IPS DF 6.9 (cell line): ENCODE data around the gene AK8.

ENCODE experiments used
- DNase-seq: peaks from one replicate; pipeline ENCODE4 v3.0.0-alpha.2; 2013; ENCODE audit warnings: low read depth, low spot score
- H3K27ac ChIP-seq: one replicate; pipeline ENCODE4 v1.5.1; 2013; ENCODE audit warnings: low read length, control low read depth
- H3K27me3 ChIP-seq: 2 replicates; pipeline ENCODE4 v1.6.1; 2013; ENCODE audit warnings: mild to moderate bottlenecking, low read length; ENCODE audit not compliant: control insufficient read depth, insufficient read depth
- H3K36me3 ChIP-seq: 2 replicates; pipeline ENCODE4 v1.6.1; 2013; ENCODE audit warnings: low read length; ENCODE audit not compliant: control insufficient read depth, insufficient read depth
- H3K4me1 ChIP-seq: 2 replicates; pipeline ENCODE4 v1.6.1; 2013; ENCODE audit warnings: low read length; ENCODE audit not compliant: control insufficient read depth, insufficient read depth
- H3K4me3 ChIP-seq: 2 replicates; pipeline ENCODE4 v1.5.1; 2013; ENCODE audit warnings: mild to moderate bottlenecking, low read length
- H3K9me3 ChIP-seq: 2 replicates; pipeline ENCODE4 v1.6.1; 2013; ENCODE audit warnings: low read length, inconsistent platforms; ENCODE audit not compliant: control insufficient read depth, insufficient read depth
- WGBS: extraction: QIAGEN DNeasy Blood & Tissue Kit; methylation state at CpG from one replicate; pipeline ENCODE4 v1.1.7; 2013; ENCODE audit warnings: mixed read lengths, missing lambda C conversion rate; ENCODE audit not compliant: insufficient read length, insufficient coverage; 5-methylcytosine and 5-hydroxymethylcytosine counted together

Gene AK8

GRCh38 chr9:132877824-132878694 is at the start of gene AK8:
AK8 (minus strand) TSS chr9:132878284; CDS start chr9:132878255, 29 bp downstream.
- peak; percentile 35 for DNase-seq
- Histone ChIP-seq H3K27me3 (no peaks in the 10 kb centered on the region; the same call in 1 of the 2 replicates), H3K9me3 (no peaks in the 10 kb centered on the region), H3K27ac (no peak within 1 kb of the TSS), H3K36me3 (no peaks in the 10 kb centered on the region), H3K4me1 (no peaks in the 10 kb centered on the region), H3K4me3 (peak within 1 kb of the TSS; percentile 73)
- no CpG with 5 or more reads among the region's 89 CpGs for WGBS

- no peaks in the 10 kb centered on the region for H3K9me3 ChIP-seq
- DNase-seq, result no peak
- H3K27ac ChIP-seq, result no peak overlapping the region
- H3K4me1 ChIP-seq, result no peaks in the 10 kb centered on the region
- H3K36me3 ChIP-seq, result 0 out of 2 replicates have a peak, but pooled peaks cover 3% of the 10 kb centered on the region
- no CpG with 5 or more reads among the region's 7 CpGs for WGBS
- H3K27me3 ChIP-seq, result no peaks in the 10 kb centered on the region
- H3K4me3 ChIP-seq, result no peak overlapping the region
Measured at GRCh38 chr9:132927704-132928103, 49.6 kb upstream of the AK8 start.

GRCh38 chr9:132923346-132923902 is 45.3 kb upstream of the AK8 start:
- H3K9me3 ChIP-seq, result no peaks in the 10 kb centered on the region
- H3K4me3 ChIP-seq, result no peak overlapping the region
- WGBS, result no CpG with 5 or more reads among the region's 9 CpGs
- H3K4me1 ChIP-seq, result no peaks in the 10 kb centered on the region
- H3K27me3 ChIP-seq, result no peaks in the 10 kb centered on the region
- no peak for DNase-seq
- H3K36me3 ChIP-seq, result no peaks in the 10 kb centered on the region; the same call in 1 of the 2 replicates
- H3K27ac ChIP-seq, result no peak overlapping the region

DNA sequence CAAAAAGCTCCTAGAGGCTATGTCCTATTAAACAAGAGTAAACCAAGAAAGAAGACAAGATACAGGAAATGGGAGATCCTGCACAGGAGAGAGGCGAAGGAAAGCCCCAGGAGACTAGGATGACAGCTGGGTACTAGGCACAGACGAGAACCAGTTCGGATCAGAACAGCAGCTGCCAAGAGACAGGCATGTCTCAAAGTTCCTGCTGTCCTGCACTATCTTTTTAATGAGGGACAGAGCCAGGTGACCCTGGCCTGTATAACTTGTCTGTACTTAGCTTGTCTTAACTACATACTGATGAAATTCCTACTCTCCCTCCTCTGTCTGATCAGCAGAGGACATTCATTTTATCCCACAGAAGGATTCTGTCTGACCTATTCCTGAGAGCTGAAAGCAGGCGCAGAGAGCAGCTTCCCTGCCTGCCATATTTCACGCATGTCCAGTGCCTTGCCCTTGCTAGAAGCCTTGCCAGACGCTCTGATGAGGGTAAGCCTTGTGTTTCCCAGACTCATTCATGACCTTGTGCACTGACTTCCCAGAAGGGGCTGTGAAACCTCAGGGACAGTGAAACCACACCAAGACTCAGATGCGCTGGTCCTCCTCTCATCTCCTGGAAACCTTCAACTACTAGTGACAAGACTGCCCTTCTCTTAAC is 41.7 kb upstream of the AK8 start:
- no peaks in the 10 kb centered on the region for H3K4me1 ChIP-seq
- H3K27ac ChIP-seq, result no peak overlapping the region
- WGBS, result no CpG with 5 or more reads among the region's 7 CpGs
- H3K9me3 ChIP-seq, result no peaks in the 10 kb centered on the region
- H3K4me3 ChIP-seq, result no peak overlapping the region
- no peaks in the 10 kb centered on the region for H3K27me3 ChIP-seq
- no peak for DNase-seq
- H3K36me3 ChIP-seq, result peaks cover 3% of the 10 kb centered on the region; the same call in 1 of the 2 replicates

DNA sequence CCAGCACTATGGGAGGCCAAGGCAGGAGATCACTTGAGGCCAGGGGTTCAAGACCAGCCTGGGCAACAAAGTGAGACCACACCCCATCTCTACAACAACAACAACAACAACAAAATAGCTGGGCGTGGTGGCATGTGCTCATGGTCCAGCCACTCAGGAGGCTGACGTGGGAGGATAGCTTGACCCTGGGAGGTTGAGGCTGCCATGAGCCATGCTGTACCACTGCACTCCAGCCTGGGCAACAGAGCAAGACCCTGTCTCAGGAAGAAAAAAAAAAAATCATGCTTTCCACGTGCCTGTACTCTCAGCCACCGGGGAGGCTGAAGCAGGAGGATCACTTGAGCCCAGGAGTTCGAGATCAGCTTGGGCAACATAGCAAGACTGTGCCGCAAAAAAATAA is 36.8 kb upstream of the AK8 start:
- Histone ChIP-seq H3K9me3 (no peaks in the 10 kb centered on the region), H3K4me1 (no peaks in the 10 kb centered on the region), H3K27me3 (no peaks in the 10 kb centered on the region), H3K4me3 (no peak overlapping the region), H3K36me3 (peaks cover 8% of the 10 kb centered on the region; the same call in 1 of the 2 replicates), H3K27ac (no peak overlapping the region)
- DNase-seq, result no peak
- no CpG with 5 or more reads among the region's 6 CpGs for WGBS

DNA sequence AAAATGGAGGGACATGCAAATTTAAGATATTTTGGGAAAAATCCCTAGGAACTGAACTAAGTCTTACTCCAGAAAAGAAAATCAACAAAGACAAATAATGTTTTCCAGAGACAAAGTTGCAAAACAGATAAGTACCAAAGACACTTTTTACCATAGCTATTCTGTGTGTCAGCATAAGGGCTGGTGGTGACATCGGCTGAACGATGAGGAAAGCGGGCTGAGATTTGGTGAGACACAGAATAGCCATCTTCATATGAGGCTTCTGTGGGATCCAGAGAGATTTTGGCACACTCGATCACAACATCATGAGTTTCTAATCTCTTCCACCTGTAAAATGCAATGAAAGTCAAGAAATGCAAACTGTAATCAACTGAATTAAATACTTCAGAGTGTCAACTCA is 34.0 kb upstream of the AK8 start:
- Histone ChIP-seq H3K27ac (no peak overlapping the region), H3K4me1 (no peaks in the 10 kb centered on the region), H3K27me3 (no peaks in the 10 kb centered on the region), H3K4me3 (no peak overlapping the region), H3K36me3 (peaks cover 8% of the 10 kb centered on the region; the same call in 1 of the 2 replicates), H3K9me3 (no peaks in the 10 kb centered on the region)
- no peak for DNase-seq
- WGBS, result no CpG with 5 or more reads among the region's 4 CpGs

DNA sequence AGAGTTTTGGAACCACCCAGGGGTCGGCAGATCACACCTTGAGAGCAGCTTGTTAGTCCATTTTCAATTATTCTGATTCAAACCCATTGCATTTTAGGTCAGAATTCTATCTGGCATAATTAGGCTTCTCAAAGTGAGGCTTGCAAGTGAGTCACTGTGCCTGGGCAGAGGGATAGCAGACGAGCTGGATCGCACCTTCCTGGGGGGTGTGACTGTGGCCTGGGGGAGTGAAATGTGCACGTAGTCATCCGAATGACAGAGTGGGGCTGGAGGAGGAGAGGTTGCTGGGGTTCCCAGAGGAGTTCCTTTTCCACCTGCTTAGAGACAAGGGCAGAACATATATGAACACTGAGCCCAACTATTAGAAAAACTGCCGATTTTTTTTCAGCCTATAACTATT is 32.3 kb upstream of the AK8 start:
- no peak for DNase-seq
- no peak overlapping the region for H3K4me3 ChIP-seq
- H3K27ac ChIP-seq, result no peak overlapping the region
- WGBS, result no CpG with 5 or more reads among the region's 6 CpGs
- H3K4me1 ChIP-seq, result no peaks in the 10 kb centered on the region
- no peaks in the 10 kb centered on the region for H3K27me3 ChIP-seq
- peaks cover 8% of the 10 kb centered on the region; the same call in 1 of the 2 replicates for H3K36me3 ChIP-seq
- no peaks in the 10 kb centered on the region for H3K9me3 ChIP-seq

DNA sequence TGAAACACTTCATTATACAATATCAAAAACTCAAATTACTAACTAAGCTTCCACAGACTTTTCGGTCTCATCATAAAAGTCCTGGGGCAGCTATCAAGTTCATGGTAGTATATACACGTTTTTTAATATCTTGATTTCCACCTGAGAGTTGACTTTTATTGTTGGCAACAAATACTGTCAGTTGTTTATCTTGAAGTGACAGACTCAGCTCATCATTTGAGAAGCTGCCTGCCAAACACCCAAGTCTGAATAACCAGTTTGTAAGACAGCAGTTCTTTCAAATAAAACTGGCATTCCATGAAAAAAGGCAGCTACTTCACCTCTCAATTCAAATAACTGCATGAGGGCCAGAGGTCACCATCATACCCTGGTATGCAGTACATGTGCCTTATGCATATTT is 31.2 kb upstream of the AK8 start:
- H3K27me3 ChIP-seq, result no peaks in the 10 kb centered on the region
- 100% methylated on average over 1 of the region's 2 CpGs for WGBS
- H3K9me3 ChIP-seq, result no peaks in the 10 kb centered on the region
- H3K4me1 ChIP-seq, result 0 out of 2 replicates have a peak, but pooled peaks cover 1% of the 10 kb centered on the region
- DNase-seq, result no peak
- no peak overlapping the region for H3K4me3 ChIP-seq
- peaks cover 5% of the 10 kb centered on the region; the same call in 1 of the 2 replicates for H3K36me3 ChIP-seq
- H3K27ac ChIP-seq, result no peak overlapping the region

DNA sequence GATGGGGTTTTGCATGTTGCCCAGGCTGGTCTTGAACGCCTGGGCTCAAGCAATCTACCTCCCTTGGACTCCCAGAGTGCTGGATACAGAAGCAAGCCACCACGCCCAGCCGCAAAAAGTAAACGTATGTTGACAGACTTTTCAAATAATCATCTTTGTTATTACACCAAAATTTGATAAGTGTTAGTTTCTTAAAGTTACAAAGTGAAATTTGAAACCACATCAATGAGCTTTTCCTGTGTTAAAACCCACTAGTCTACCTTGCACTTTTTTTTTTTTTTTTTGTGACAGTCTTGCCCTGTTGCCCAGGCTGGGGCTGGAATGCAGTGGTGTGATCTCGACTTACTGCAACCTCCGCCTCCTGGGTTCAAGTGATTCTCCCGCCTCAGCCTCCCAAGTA is 30.6 kb upstream of the AK8 start:
- Histone ChIP-seq H3K4me3 (no peak overlapping the region), H3K27me3 (no peaks in the 10 kb centered on the region), H3K9me3 (no peaks in the 10 kb centered on the region), H3K27ac (no peak overlapping the region), H3K4me1 (peaks cover 4% of the 10 kb centered on the region; the same call in 1 of the 2 replicates), H3K36me3 (peaks cover 5% of the 10 kb centered on the region; the same call in 1 of the 2 replicates)
- DNase-seq, result no peak
- WGBS, result no CpG with 5 or more reads among the region's 7 CpGs

GRCh38 chr9:132905726-132906125 is 27.6 kb upstream of the AK8 start:
- no peaks in the 10 kb centered on the region for H3K27me3 ChIP-seq
- H3K4me1 ChIP-seq, result peaks cover 5% of the 10 kb centered on the region; the same call in 1 of the 2 replicates
- no CpG with 5 or more reads among the region's 12 CpGs for WGBS

More at GRCh38 chr9:132905726-132906125, 27.6 kb upstream of the AK8 start:
- Histone ChIP-seq H3K27ac (no peak overlapping the region), H3K9me3 (no peaks in the 10 kb centered on the region), H3K36me3 (peaks cover 6% of the 10 kb centered on the region; the same call in 1 of the 2 replicates), H3K4me3 (no peak overlapping the region)
- DNase-seq, result no peak
